GM23338 (cell line): ENCODE data around the gene APEX1. TPM values are rescaled to one million over a fixed set of nuclear protein-coding genes. Genes with fewer than 3 reads are reported as not detected.

Source experiments
- ATAC-seq: fragments of 200-7000 bp; cut with Tn5 transposase; 3 replicates; pipeline ENCODE4 v1.9.1; 2020
- DNase-seq: peaks from one replicate; pipeline ENCODE4 v3.0.0-alpha.2; 2015; ENCODE audit warnings: low spot score
- H2AFZ ChIP-seq: fragments of 200-600 bp; sonication (generic); 2 replicates; pipeline ENCODE4 v1.8.0; 2016; ENCODE audit warnings: antibody characterized with exemption, mild to moderate bottlenecking, moderate library complexity
- H3F3A ChIP-seq: fragments of 200-600 bp; sonication (generic); replicated peaks from 2 replicates; pipeline ENCODE4 v1.8.0; 2017; ENCODE audit warnings: antibody characterized with exemption, mixed run types, low read depth
- H3K27ac ChIP-seq: fragments of 200-600 bp; sonication (generic); 2 replicates; pipeline ENCODE4 v1.6.1; 2016; ENCODE audit warnings: low read depth
- H3K27me3 ChIP-seq: fragments of 200-600 bp; sonication (generic); 2 replicates; pipeline ENCODE4 v1.8.0; 2016; ENCODE audit warnings: mild to moderate bottlenecking, mixed run types, moderate library complexity; ENCODE audit not compliant: insufficient read depth
- H3K36me3 ChIP-seq: fragments of 200-600 bp; sonication (generic); 2 replicates; pipeline ENCODE4 v1.8.0; 2016; ENCODE audit warnings: mild to moderate bottlenecking; ENCODE audit not compliant: insufficient read depth
- H3K4me1 ChIP-seq: fragments of 200-600 bp; sonication (generic); 2 replicates; pipeline ENCODE4 v1.8.0; 2016; ENCODE audit warnings: mild to moderate bottlenecking, moderate library complexity; ENCODE audit not compliant: insufficient read depth
- H3K4me2 ChIP-seq: fragments of 200-600 bp; sonication (generic); 2 replicates; pipeline ENCODE4 v1.7.1; 2017; ENCODE audit warnings: mixed run types
- H3K4me3 ChIP-seq: fragments of 200-600 bp; sonication (generic); 2 replicates; pipeline ENCODE4 v1.6.1; 2016; ENCODE audit warnings: mixed run types
- H3K79me2 ChIP-seq: fragments of 200-600 bp; sonication (generic); replicated peaks from 2 replicates; pipeline ENCODE4 v1.8.0; 2017; ENCODE audit warnings: mild to moderate bottlenecking; ENCODE audit not compliant: insufficient read depth
- H3K9me2 ChIP-seq: fragments of 200-600 bp; sonication (generic); 2 replicates; pipeline ENCODE4 v1.8.0; 2017; ENCODE audit not compliant: insufficient read depth
- H4K20me1 ChIP-seq: fragments of 200-600 bp; sonication (generic); replicated peaks from 2 replicates; pipeline ENCODE4 v1.8.0; 2017; ENCODE audit warnings: mild to moderate bottlenecking; ENCODE audit not compliant: insufficient read depth
- H3K27ac Mint-ChIP-seq: 2 replicates; pipeline ENCODE4 v1.8.0; 2020; ENCODE audit warnings: inconsistent platforms, mild to moderate bottlenecking, moderate library complexity, mixed read lengths
- H3K27me3 Mint-ChIP-seq: 3 replicates; pipeline ENCODE4 v1.8.0; 2022; ENCODE audit warnings: low read depth, mild to moderate bottlenecking, moderate library complexity, mixed read lengths, inconsistent platforms; ENCODE audit not compliant: insufficient read depth, poor library complexity
- H3K36me3 Mint-ChIP-seq: 3 replicates; pipeline ENCODE4 v1.8.0; 2021; ENCODE audit warnings: low read depth, mild to moderate bottlenecking, inconsistent platforms, moderate library complexity, mixed read lengths
- H3K4me1 Mint-ChIP-seq: 3 replicates; pipeline ENCODE4 v1.8.0; 2020; ENCODE audit warnings: mild to moderate bottlenecking, inconsistent platforms, mixed read lengths
- H3K4me3 Mint-ChIP-seq: 3 replicates; pipeline ENCODE4 v1.8.0; 2021; ENCODE audit warnings: moderate library complexity, mild to moderate bottlenecking, inconsistent platforms, mixed read lengths
- H3K9me3 Mint-ChIP-seq: 3 replicates; pipeline ENCODE4 v1.8.0; 2020; ENCODE audit warnings: moderate library complexity, mild to moderate bottlenecking, inconsistent platforms, mixed read lengths
- EZH2 ChIP-seq: fragments of 200-600 bp; sonication (generic); IDR thresholded peaks from one replicate; pipeline ENCODE4 v1.8.0; 2017; ENCODE audit warnings: antibody characterized with exemption, mild to moderate bottlenecking, low read depth; ENCODE audit not compliant: unreplicated experiment
- JUNB ChIP-seq: IDR thresholded peaks from one replicate; pipeline ENCODE4 v1.6.1; 2016; ENCODE audit warnings: antibody characterized with exemption; ENCODE audit not compliant: unreplicated experiment
- POLR2AphosphoS5 ChIP-seq: IDR thresholded peaks from 2 replicates; pipeline ENCODE4 v1.6.1; 2016; ENCODE audit warnings: antibody characterized with exemption, low read depth
- STAT1 ChIP-seq: IDR thresholded peaks from one replicate; pipeline ENCODE4 v1.6.1; 2016; ENCODE audit warnings: antibody characterized with exemption; ENCODE audit not compliant: unreplicated experiment
- ZNF114 ChIP-seq: fragments of 250-450 bp; sonication (Bioruptor Pico); IDR thresholded peaks from 2 replicates; pipeline ENCODE4 v1.5.0; 2020; ENCODE audit warnings: mild to moderate bottlenecking, moderate library complexity
- polyA plus RNA-seq: library from polyadenylated mRNA; unstranded; fragments of >200 nt; fragmentation: Nextera tagmentation; extraction: Ambion mirVana; gene quantifications from 2 replicates; pipeline ENCODE4 v1.2.1, GENCODE V29; 2016
- total RNA-seq: library from RNA; depleted of rRNA; stranded (reverse); fragments of >200 nt; shearing (Covaris generic); gene quantifications from 2 replicates; pipeline ENCODE4 v1.2.3, GENCODE V29; 2014
- TF ChIP-seq, protein P1 (sequence below), 2 experiments: fragments of 200-600 bp in 1 of 2; sonication (generic) in 1 of 2; conservative IDR thresholded peaks; 2 replicates each; pipeline versions ENCODE4 v1.5.1 to v1.6.1; 2016 to 2017; ENCODE audit warnings: antibody characterized with exemption in 2 of 2, low read depth in 2 of 2, mild to moderate bottlenecking in 2 of 2, moderate library complexity in 1 of 2
- TF ChIP-seq, protein P2 (sequence below): IDR thresholded peaks from one replicate; pipeline ENCODE4 v1.6.1; 2018; ENCODE audit warnings: antibody characterized with exemption; ENCODE audit not compliant: unreplicated experiment
- TF ChIP-seq, protein P3 (sequence below): IDR thresholded peaks from 2 replicates; pipeline ENCODE4 v1.6.1; 2016; ENCODE audit warnings: antibody characterized with exemption

APEX1 gene
- total and polyA plus RNA-seq, 2 experiments from 2014 or later: 247 to 279 TPM

DNA sequence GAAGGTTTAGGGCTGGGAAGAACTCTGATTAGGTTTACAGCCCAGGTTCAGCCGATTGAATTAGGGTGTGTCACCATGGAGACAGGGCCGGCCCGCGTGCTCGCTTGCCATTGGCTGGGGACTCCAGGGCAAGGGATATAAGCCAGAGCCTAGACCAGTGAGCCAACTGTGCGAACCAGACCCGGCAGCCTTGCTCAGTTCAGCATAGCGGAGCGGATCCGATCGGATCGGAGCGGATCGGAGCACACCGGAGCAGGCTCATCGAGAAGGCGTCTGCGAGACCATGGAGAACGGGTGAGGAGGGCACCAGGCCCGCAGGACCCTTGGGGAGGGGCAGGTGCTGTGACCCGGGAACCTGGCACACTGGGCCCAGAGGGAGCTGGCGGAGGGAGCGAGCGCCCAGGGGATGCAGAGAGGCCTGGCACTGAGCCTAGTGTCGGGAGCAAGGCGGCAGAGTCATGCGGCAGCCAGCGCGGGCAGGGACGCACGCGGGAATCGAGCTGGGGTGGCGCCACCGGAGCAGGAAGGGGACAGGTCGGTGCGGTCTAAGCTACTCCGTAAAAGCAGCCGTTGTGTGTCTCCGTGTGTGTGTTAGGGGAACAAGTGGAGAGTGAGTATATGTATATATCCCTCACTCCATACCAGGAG, 14.3 kb downstream of the APEX1 start, which contains the start of gene PNP:
Gene PNP, plus strand, starts transcription at position 165 of the 648 bp plus-strand sequence. Its CDS starts 119 bp downstream, at position 284.
- Mint-ChIP-seq H3K27me3 (peaks cover 14% of the 10 kb centered on the region), H3K4me3 (peak within 1 kb of the TSS; percentile 99), H3K36me3 (peaks cover 32% of the 10 kb centered on the region), H3K9me3 (no peaks in the 10 kb centered on the region), H3K4me1 (peaks cover 20% of the 10 kb centered on the region; the same call in 2 of the 3 replicates), H3K27ac (peak within 1 kb of the TSS; percentile 98)
- ATAC-seq: peak; percentile 97
- no peak within 1 kb of the TSS for H3K27ac ChIP-seq
- peaks cover 14% of the 10 kb centered on the region; the same call in 1 of the 2 replicates for H3K36me3 ChIP-seq
- TF ChIP-seq POLR2AphosphoS5: peak; percentile 99
- TF ChIP-seq JUNB: no peak
- TF ChIP-seq, protein P1, sequence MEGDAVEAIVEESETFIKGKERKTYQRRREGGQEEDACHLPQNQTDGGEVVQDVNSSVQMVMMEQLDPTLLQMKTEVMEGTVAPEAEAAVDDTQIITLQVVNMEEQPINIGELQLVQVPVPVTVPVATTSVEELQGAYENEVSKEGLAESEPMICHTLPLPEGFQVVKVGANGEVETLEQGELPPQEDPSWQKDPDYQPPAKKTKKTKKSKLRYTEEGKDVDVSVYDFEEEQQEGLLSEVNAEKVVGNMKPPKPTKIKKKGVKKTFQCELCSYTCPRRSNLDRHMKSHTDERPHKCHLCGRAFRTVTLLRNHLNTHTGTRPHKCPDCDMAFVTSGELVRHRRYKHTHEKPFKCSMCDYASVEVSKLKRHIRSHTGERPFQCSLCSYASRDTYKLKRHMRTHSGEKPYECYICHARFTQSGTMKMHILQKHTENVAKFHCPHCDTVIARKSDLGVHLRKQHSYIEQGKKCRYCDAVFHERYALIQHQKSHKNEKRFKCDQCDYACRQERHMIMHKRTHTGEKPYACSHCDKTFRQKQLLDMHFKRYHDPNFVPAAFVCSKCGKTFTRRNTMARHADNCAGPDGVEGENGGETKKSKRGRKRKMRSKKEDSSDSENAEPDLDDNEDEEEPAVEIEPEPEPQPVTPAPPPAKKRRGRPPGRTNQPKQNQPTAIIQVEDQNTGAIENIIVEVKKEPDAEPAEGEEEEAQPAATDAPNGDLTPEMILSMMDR (conservative IDR thresholded peaks at IDR 0.05; ENCODE audit: low read depth in 2 of 2): no peak
- TF ChIP-seq, protein P2, sequence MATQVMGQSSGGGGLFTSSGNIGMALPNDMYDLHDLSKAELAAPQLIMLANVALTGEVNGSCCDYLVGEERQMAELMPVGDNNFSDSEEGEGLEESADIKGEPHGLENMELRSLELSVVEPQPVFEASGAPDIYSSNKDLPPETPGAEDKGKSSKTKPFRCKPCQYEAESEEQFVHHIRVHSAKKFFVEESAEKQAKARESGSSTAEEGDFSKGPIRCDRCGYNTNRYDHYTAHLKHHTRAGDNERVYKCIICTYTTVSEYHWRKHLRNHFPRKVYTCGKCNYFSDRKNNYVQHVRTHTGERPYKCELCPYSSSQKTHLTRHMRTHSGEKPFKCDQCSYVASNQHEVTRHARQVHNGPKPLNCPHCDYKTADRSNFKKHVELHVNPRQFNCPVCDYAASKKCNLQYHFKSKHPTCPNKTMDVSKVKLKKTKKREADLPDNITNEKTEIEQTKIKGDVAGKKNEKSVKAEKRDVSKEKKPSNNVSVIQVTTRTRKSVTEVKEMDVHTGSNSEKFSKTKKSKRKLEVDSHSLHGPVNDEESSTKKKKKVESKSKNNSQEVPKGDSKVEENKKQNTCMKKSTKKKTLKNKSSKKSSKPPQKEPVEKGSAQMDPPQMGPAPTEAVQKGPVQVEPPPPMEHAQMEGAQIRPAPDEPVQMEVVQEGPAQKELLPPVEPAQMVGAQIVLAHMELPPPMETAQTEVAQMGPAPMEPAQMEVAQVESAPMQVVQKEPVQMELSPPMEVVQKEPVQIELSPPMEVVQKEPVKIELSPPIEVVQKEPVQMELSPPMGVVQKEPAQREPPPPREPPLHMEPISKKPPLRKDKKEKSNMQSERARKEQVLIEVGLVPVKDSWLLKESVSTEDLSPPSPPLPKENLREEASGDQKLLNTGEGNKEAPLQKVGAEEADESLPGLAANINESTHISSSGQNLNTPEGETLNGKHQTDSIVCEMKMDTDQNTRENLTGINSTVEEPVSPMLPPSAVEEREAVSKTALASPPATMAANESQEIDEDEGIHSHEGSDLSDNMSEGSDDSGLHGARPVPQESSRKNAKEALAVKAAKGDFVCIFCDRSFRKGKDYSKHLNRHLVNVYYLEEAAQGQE: no peak
- TF ChIP-seq ZNF114 (CRISPR knock-in tag): no peak
- TF ChIP-seq EZH2: no peak
- TF ChIP-seq, protein P3, sequence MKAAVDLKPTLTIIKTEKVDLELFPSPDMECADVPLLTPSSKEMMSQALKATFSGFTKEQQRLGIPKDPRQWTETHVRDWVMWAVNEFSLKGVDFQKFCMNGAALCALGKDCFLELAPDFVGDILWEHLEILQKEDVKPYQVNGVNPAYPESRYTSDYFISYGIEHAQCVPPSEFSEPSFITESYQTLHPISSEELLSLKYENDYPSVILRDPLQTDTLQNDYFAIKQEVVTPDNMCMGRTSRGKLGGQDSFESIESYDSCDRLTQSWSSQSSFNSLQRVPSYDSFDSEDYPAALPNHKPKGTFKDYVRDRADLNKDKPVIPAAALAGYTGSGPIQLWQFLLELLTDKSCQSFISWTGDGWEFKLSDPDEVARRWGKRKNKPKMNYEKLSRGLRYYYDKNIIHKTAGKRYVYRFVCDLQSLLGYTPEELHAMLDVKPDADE: no peak
- TF ChIP-seq STAT1: no peak
- DNase-seq: peak; percentile 97
- H4K20me1 ChIP-seq: peaks cover 3% of the 10 kb centered on the region
- peak within 1 kb of the TSS; percentile 91 for H3K4me3 ChIP-seq
- peaks cover 19% of the 10 kb centered on the region for H3K4me1 ChIP-seq
- H2AFZ ChIP-seq: peak within 1 kb of the TSS; percentile 93
- H3K79me2 ChIP-seq: peaks cover 40% of the 10 kb centered on the region
- no peaks in the 10 kb centered on the region for H3K27me3 ChIP-seq
- no peaks in the 10 kb centered on the region for H3K9me2 ChIP-seq
- peaks cover 13% of the 10 kb centered on the region; the same call in 1 of the 2 replicates for H3F3A ChIP-seq
- peak within 1 kb of the TSS; percentile 98 for H3K4me2 ChIP-seq
